Stomach (tissue), 4 donors: Measurements from ENCODE around the gene CCDC69.
"Not testable (repeated sequence)": the region's sequence is repeated elsewhere in the genome, so short reads cannot be mapped to it uniquely, and the experiment has no call there.

Experiments used
- EP300 ChIP-seq: sonication (generic); formaldehyde crosslinking; IDR thresholded peaks from one replicate; pipeline ENCODE4 v1.6.1; 2017; ENCODE audit warnings: antibody characterized with exemption
- POLR2A ChIP-seq, 4 donors: fragments of 450-650 bp; IDR thresholded peaks; one replicate each; pipeline ENCODE4 v1.6.1; 2016; ENCODE audit warnings: antibody characterized with exemption in 4 of 4, control low read depth in 2 of 4, mild to moderate bottlenecking in 1 of 4, moderate library complexity in 1 of 4
- POLR2AphosphoS5 ChIP-seq, 3 donors: sonication (generic); formaldehyde crosslinking; IDR thresholded peaks; one replicate each; pipeline ENCODE4 v1.6.1; 2016; ENCODE audit warnings: antibody characterized with exemption in 3 of 3
- TF ChIP-seq, protein P1 (sequence below), 7 experiments: fragments of 450-650 bp in 4 of 7; fragments of 200-600 bp in 3 of 7; sonication (generic) in 3 of 7; IDR thresholded peaks; one replicate each; pipeline ENCODE4 v1.5.1; 2016 to 2019; ENCODE audit warnings: antibody characterized with exemption in 7 of 7, control low read depth in 2 of 7, mild to moderate bottlenecking in 1 of 7

DNA sequence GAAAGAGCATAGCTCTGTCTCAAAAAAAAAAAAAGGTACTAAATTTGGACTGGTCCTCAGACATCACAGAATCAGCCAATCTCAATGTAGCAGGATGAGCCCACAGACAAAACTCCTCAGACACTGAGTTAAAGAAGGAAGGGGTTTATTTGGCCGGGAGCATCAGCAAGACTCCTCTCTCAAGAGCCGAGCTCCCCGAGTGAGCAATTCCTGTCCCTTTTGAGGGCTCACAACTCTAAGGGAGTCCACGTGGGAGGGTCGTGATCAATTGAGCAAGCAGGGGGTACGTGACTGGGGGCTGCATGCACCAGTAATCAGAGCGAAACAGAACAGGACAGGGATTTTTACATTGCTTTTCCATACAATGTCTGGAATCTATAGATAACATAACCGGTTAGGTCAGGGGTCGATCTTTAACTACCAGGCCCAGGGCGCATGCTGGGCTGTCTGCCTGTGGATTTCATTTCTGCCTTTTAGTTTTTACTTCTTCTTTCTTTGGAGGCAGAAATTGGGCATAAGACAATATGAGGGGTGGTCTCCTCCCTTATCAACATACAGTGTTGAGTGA lies 16.5 kb upstream of the CCDC69 start:
- not testable (repeated sequence) for TF ChIP-seq POLR2AphosphoS5 (IDR thresholded peaks at IDR 0.05); EP300; POLR2A (IDR thresholded peaks at IDR 0.05)
- TF ChIP-seq, protein P1, sequence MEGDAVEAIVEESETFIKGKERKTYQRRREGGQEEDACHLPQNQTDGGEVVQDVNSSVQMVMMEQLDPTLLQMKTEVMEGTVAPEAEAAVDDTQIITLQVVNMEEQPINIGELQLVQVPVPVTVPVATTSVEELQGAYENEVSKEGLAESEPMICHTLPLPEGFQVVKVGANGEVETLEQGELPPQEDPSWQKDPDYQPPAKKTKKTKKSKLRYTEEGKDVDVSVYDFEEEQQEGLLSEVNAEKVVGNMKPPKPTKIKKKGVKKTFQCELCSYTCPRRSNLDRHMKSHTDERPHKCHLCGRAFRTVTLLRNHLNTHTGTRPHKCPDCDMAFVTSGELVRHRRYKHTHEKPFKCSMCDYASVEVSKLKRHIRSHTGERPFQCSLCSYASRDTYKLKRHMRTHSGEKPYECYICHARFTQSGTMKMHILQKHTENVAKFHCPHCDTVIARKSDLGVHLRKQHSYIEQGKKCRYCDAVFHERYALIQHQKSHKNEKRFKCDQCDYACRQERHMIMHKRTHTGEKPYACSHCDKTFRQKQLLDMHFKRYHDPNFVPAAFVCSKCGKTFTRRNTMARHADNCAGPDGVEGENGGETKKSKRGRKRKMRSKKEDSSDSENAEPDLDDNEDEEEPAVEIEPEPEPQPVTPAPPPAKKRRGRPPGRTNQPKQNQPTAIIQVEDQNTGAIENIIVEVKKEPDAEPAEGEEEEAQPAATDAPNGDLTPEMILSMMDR (IDR thresholded peaks at IDR 0.05) = not testable (repeated sequence)
